H9 (cell line): Measurements from ENCODE around the gene CFAP91. TPM values are rescaled to one million over a fixed set of nuclear protein-coding genes. Genes with fewer than 3 reads are reported as not detected.

Experiments used
- DNase-seq: peaks from one replicate; pipeline ENCODE4 v3.0.0-alpha.2; 2017
- H2AFZ ChIP-seq: one replicate; pipeline ENCODE4 v1.6.1; 2013; ENCODE audit warnings: mild to moderate bottlenecking, low read length, control low read depth, moderate library complexity
- H2AK5ac ChIP-seq: 2 replicates; pipeline ENCODE4 v1.6.1; 2013; ENCODE audit warnings: low read length, control low read depth, mixed read lengths; ENCODE audit not compliant: insufficient read length
- H2BK120ac ChIP-seq: one replicate; pipeline ENCODE4 v1.6.1; 2013; ENCODE audit warnings: low read depth, mild to moderate bottlenecking, low read length, control low read depth, inconsistent platforms; ENCODE audit not compliant: poor library complexity, severe bottlenecking
- H2BK12ac ChIP-seq: 2 replicates; pipeline ENCODE4 v1.6.1; 2013; ENCODE audit warnings: low read length, control low read depth, mixed read lengths, low read depth; ENCODE audit not compliant: insufficient read length
- H2BK15ac ChIP-seq: 2 replicates; pipeline ENCODE4 v1.6.1; 2013; ENCODE audit warnings: low read depth, low read length, control low read depth
- H2BK20ac ChIP-seq: one replicate; pipeline ENCODE4 v1.6.1; 2013; ENCODE audit warnings: low read depth, mild to moderate bottlenecking, low read length, control low read depth, inconsistent platforms; ENCODE audit not compliant: poor library complexity, severe bottlenecking
- H2BK5ac ChIP-seq: 2 replicates; pipeline ENCODE4 v1.6.1; 2013; ENCODE audit warnings: low read length, control low read depth, mixed read lengths; ENCODE audit not compliant: insufficient read length
- H3K14ac ChIP-seq: 2 replicates; pipeline ENCODE4 v1.6.1; 2013; ENCODE audit warnings: low read length, control low read depth; ENCODE audit not compliant: insufficient read depth
- H3K18ac ChIP-seq: 2 replicates; pipeline ENCODE4 v1.6.1; 2013; ENCODE audit warnings: low read depth, mild to moderate bottlenecking, mixed read lengths, low read length, control low read depth; ENCODE audit not compliant: insufficient read length
- H3K23ac ChIP-seq: 2 replicates; pipeline ENCODE4 v1.6.1; 2013; ENCODE audit warnings: low read length, control low read depth, mixed read lengths, low read depth; ENCODE audit not compliant: insufficient read length
- H3K23me2 ChIP-seq: 2 replicates; pipeline ENCODE4 v1.6.1; 2013; ENCODE audit warnings: low read depth, mild to moderate bottlenecking, mixed read lengths, low read length, control low read depth; ENCODE audit not compliant: insufficient read length, poor library complexity, severe bottlenecking
- H3K27ac ChIP-seq: 2 replicates; pipeline ENCODE4 v1.5.1; 2013; ENCODE audit warnings: low read length, control low read depth, mixed read lengths, low read depth; ENCODE audit not compliant: insufficient read length
- H3K27me3 ChIP-seq: 2 replicates; pipeline ENCODE4 v1.6.1; 2013; ENCODE audit warnings: low read length, control low read depth, inconsistent platforms; ENCODE audit not compliant: insufficient read depth
- H3K4ac ChIP-seq: 2 replicates; pipeline ENCODE4 v1.6.1; 2013; ENCODE audit warnings: low read depth, mild to moderate bottlenecking, control low read depth, inconsistent platforms, low read length, moderate library complexity
- H3K4me1 ChIP-seq: 2 replicates; pipeline ENCODE4 v1.6.1; 2013; ENCODE audit warnings: low read length, control low read depth, inconsistent platforms; ENCODE audit not compliant: insufficient read depth
- H3K4me2 ChIP-seq: 2 replicates; pipeline ENCODE4 v1.6.1; 2013; ENCODE audit warnings: low read length, control low read depth, mixed read lengths; ENCODE audit not compliant: insufficient read length, insufficient read depth
- H3K56ac ChIP-seq: 2 replicates; pipeline ENCODE4 v1.6.1; 2013; ENCODE audit warnings: low read depth, mild to moderate bottlenecking, mixed read lengths, low read length, control low read depth; ENCODE audit not compliant: insufficient read length
- H3K79me1 ChIP-seq: 2 replicates; pipeline ENCODE4 v1.6.1; 2013; ENCODE audit warnings: low read depth, mild to moderate bottlenecking, moderate library complexity, low read length, control low read depth, inconsistent platforms; ENCODE audit not compliant: insufficient read depth, poor library complexity, severe bottlenecking
- H3K79me2 ChIP-seq: 2 replicates; pipeline ENCODE4 v1.6.1; 2013; ENCODE audit warnings: low read length, control low read depth, inconsistent platforms; ENCODE audit not compliant: insufficient read depth
- H3K9ac ChIP-seq: 2 replicates; pipeline ENCODE4 v1.6.1; 2013; ENCODE audit warnings: low read length, control low read depth, mixed read lengths; ENCODE audit not compliant: insufficient read length; ENCODE audit errors: extremely low read depth
- H3K9me3 ChIP-seq: one replicate; pipeline ENCODE4 v1.6.1; 2013; ENCODE audit warnings: low read depth, low read length, inconsistent platforms; ENCODE audit not compliant: control insufficient read depth
- H3T11ph ChIP-seq: one replicate; pipeline ENCODE4 v1.6.1; 2013; ENCODE audit warnings: mild to moderate bottlenecking, low read length, control low read depth, inconsistent platforms
- H4K20me1 ChIP-seq: one replicate; pipeline ENCODE4 v1.6.1; 2013; ENCODE audit not compliant: control insufficient read depth, insufficient read length, insufficient read depth
- H4K5ac ChIP-seq: 2 replicates; pipeline ENCODE4 v1.6.1; 2013; ENCODE audit warnings: low read depth, mild to moderate bottlenecking, mixed read lengths, low read length, control low read depth; ENCODE audit not compliant: insufficient read length
- H4K8ac ChIP-seq: replicated peaks from 2 replicates; pipeline ENCODE4 v1.6.1; 2013; ENCODE audit warnings: low read length, control low read depth, mixed read lengths, low read depth; ENCODE audit not compliant: insufficient read length
- H4K91ac ChIP-seq: 2 replicates; pipeline ENCODE4 v1.6.1; 2013; ENCODE audit warnings: low read depth, mild to moderate bottlenecking, moderate library complexity, mixed read lengths, low read length, control low read depth; ENCODE audit not compliant: insufficient read length
- H3K27ac Mint-ChIP-seq, 3 experiments: 2 replicates in 2 of 3; 3 replicates in 1 of 3; pipeline ENCODE4 v1.8.0; 2020 to 2021; ENCODE audit warnings: mixed read lengths in 3 of 3, mild to moderate bottlenecking in 1 of 3, moderate library complexity in 1 of 3
- H3K27me3 Mint-ChIP-seq: 2 replicates; pipeline ENCODE4 v1.8.0; 2021; ENCODE audit warnings: low read depth, mild to moderate bottlenecking, moderate library complexity, mixed read lengths
- H3K36me3 Mint-ChIP-seq, 3 experiments: 2 replicates in 2 of 3; 3 replicates in 1 of 3; pipeline ENCODE4 v1.8.0; 2020 to 2021; ENCODE audit warnings: low read depth in 3 of 3, mixed read lengths in 3 of 3; ENCODE audit not compliant: insufficient read depth in 1 of 3
- H3K4me1 Mint-ChIP-seq, 2 experiments: 2 replicates each; pipeline ENCODE4 v1.8.0; 2020; ENCODE audit warnings: mixed read lengths in 2 of 2
- H3K4me3 Mint-ChIP-seq, 2 experiments: 2 replicates in 1 of 2; 3 replicates in 1 of 2; pipeline ENCODE4 v1.8.0; 2020 to 2021; ENCODE audit warnings: mild to moderate bottlenecking in 2 of 2, mixed read lengths in 2 of 2, moderate library complexity in 1 of 2
- H3K9me3 Mint-ChIP-seq, 2 experiments: 2 replicates in 1 of 2; 3 replicates in 1 of 2; pipeline ENCODE4 v1.8.0; 2020; ENCODE audit warnings: mild to moderate bottlenecking in 2 of 2, mixed read lengths in 2 of 2, moderate library complexity in 1 of 2
- CTCF ChIP-seq: fragments of 200-600 bp; sonication (generic); conservative IDR thresholded peaks from 3 replicates; pipeline ENCODE4 v1.8.0; 2021; ENCODE audit warnings: antibody characterized with exemption, mild to moderate bottlenecking
- total RNA-seq: library from RNA; stranded (reverse); gene quantifications from 2 replicates; pipeline ENCODE4 v1.2.1, GENCODE V29; 2021

The CFAP91 gene
- total RNA-seq, 1 experiment from 2014 or later = 2.3 TPM

- Histone ChIP-seq H3K27ac (no peak overlapping the region), H2AK5ac (no peak overlapping the region), H3K14ac (no peak overlapping the region), H3K79me2 (no peaks in the 10 kb centered on the region), H3K18ac (no peak overlapping the region), H3K23me2 (no peaks in the 10 kb centered on the region), H4K5ac (no peak overlapping the region), H4K8ac (no peak overlapping the region), H3K4me1 (no peaks in the 10 kb centered on the region), H3K23ac (no peak overlapping the region), H3K27me3 (no peaks in the 10 kb centered on the region), H3K9ac (no peak overlapping the region), H3K4me2 (no peak overlapping the region), H2BK15ac (no peak overlapping the region), H2BK20ac (no peak overlapping the region), H2AFZ (no peak overlapping the region), H3K9me3 (no peaks in the 10 kb centered on the region), H2BK5ac (no peak overlapping the region), H2BK12ac (no peak overlapping the region), H3K4ac (no peak overlapping the region), H3K56ac (no peak overlapping the region), H2BK120ac (no peak overlapping the region), H4K91ac (no peak overlapping the region), H4K20me1 (no peaks in the 10 kb centered on the region), H3T11ph (no peak overlapping the region), H3K79me1 (no peaks in the 10 kb centered on the region)
- Mint-ChIP-seq H3K27me3 (no peaks in the 10 kb centered on the region), H3K36me3 (no peaks in the 10 kb centered on the region), H3K4me1 (no peaks in the 10 kb centered on the region), H3K27ac (no peak overlapping the region), H3K4me3 (no peak overlapping the region), H3K9me3 (no peaks in the 10 kb centered on the region)
- no peak for DNase-seq
- no peak for TF ChIP-seq CTCF
Measured at GRCh38 chr3:119738741-119739140, 35.9 kb downstream of the CFAP91 start.
